MCF 10A (cell line): Measurements from ENCODE around the gene MYO1E. TPM values are rescaled to one million over a fixed set of nuclear protein-coding genes. Genes with fewer than 3 reads are reported as not detected.
A peak's percentile ranks its signal among the peaks of the same experiment; 100 is the strongest.

Experiments used
- BruUV-seq: library from RNA; stranded (reverse); fragments of 400-500 nt; replicated peaks from 2 replicates; lab custom pipeline; 2021; lab: Mats Ljungman, UMichigan
- CTCF ChIA-PET: fragments of 300-600 bp; sonication (Branson Sonifier 250); formaldehyde crosslinking; extraction: SDS; loops from one replicate; lab custom pipeline; 2021; ENCODE audit warnings: antibody characterized with exemption, inconsistent platforms; lab: Yijun Ruan, JAX
- POLR2A ChIA-PET: fragments of 300-600, 350-650 bp; sonication (Branson Sonifier 250); formaldehyde crosslinking; extraction: SDS; loops from one replicate; lab custom pipeline; 2020; ENCODE audit warnings: antibody characterized with exemption, inconsistent platforms; lab: Yijun Ruan, JAX
- DNase-seq: peaks from one replicate; pipeline ENCODE4 v3.0.0-alpha.2; 2018; ENCODE audit not compliant: unreplicated experiment
- H3K27ac Mint-ChIP-seq: one replicate; pipeline ENCODE4 v1.8.0; 2022; ENCODE audit warnings: mild to moderate bottlenecking, low read depth, mixed read lengths; ENCODE audit not compliant: unreplicated experiment
- H3K27me3 Mint-ChIP-seq: one replicate; pipeline ENCODE4 v1.8.0; 2022; ENCODE audit warnings: mixed read lengths; ENCODE audit not compliant: insufficient read depth, unreplicated experiment
- H3K36me3 Mint-ChIP-seq: one replicate; pipeline ENCODE4 v1.8.0; 2022; ENCODE audit warnings: mild to moderate bottlenecking, moderate library complexity, mixed read lengths; ENCODE audit not compliant: insufficient read depth, unreplicated experiment
- H3K4me1 Mint-ChIP-seq: one replicate; pipeline ENCODE4 v1.8.0; 2022; ENCODE audit warnings: mixed read lengths; ENCODE audit not compliant: insufficient read depth, unreplicated experiment
- H3K4me3 Mint-ChIP-seq: one replicate; pipeline ENCODE4 v1.8.0; 2022; ENCODE audit warnings: mild to moderate bottlenecking, moderate library complexity, mixed read lengths; ENCODE audit not compliant: unreplicated experiment
- H3K9me3 Mint-ChIP-seq: one replicate; pipeline ENCODE4 v1.8.0; 2022; ENCODE audit warnings: mixed read lengths; ENCODE audit not compliant: unreplicated experiment
- CTCF ChIP-seq: fragments of 200-600 bp; IDR thresholded peaks from one replicate; pipeline ENCODE4 v1.8.0; 2022; ENCODE audit warnings: antibody characterized with exemption, mild to moderate bottlenecking; ENCODE audit not compliant: unreplicated experiment
- intact Hi-C: fragments of 100-400 bp; cut with micrococcal nuclease; formaldehyde crosslinking; loops from 2 replicates; pipeline ENCODE4 v1.14.1; 2022
- microRNA-seq: library from miRNA; unstranded; fragments of <30 nt; microRNA quantifications from one replicate; pipeline ENCODE4 v1.2.0, GENCODE V29; 2022
- total RNA-seq: library from RNA; stranded (reverse); gene quantifications from 2 replicates; pipeline ENCODE4 v1.2.3, GENCODE V29; 2022

Gene MYO1E
- total RNA-seq, 1 experiment from 2014 or later, result 121 TPM

- CTCF ChIA-PET, result interaction anchor here (0.7 to 1.4 kb wide), 3 partner anchors 18 to 554 kb away, joined by 3 to 5 read pairs (median 3); no protein-coding TSS in a partner anchor
- Mint-ChIP-seq H3K4me3 (no peak overlapping the region), H3K4me1 (no peaks in the 10 kb centered on the region), H3K9me3 (no peaks in the 10 kb centered on the region), H3K27me3 (no peaks in the 10 kb centered on the region), H3K36me3 (peaks cover 79% of the 10 kb centered on the region), H3K27ac (peak overlapping the region; percentile 30)
- TF ChIP-seq CTCF, result no peak
- POLR2A ChIA-PET, result no interaction called here
- no TSS peak for BruUV-seq
- DNase-seq, result no peak
- intact Hi-C loops, result no loop called here
These were observed 284.9 kb downstream of the MYO1E start for GRCh38 chr15:59087731-59088130.

Small RNA genes lying within 50 kb of the gene (microRNA-seq; reads per million reads assigned to microRNA genes)
- gene MIR2116, result 6.9 reads per million, percentile 42 among the genes with 10 or more reads in this experiment

Other genes starting within 250 kb of the MYO1E start
- gene LDHAL6B, start 166.0 kb downstream of the MYO1E start, total RNA-seq, result not detected in 2 replicates
- 1.1 TPM in 2 replicates for gene FAM81A, start 65.3 kb upstream of the MYO1E start, total RNA-seq
- not detected in 2 replicates for gene GCNT3, start 238.9 kb upstream of the MYO1E start, total RNA-seq